ENCODE data around the gene JPH3.

JPH3 gene

GRCh38 chr16:87744750-87745514 lies 142.6 kb downstream of the JPH3 start:
- DNase-seq, result no peak

GRCh38 chr16:87746178-87746577 lies 143.9 kb downstream of the JPH3 start:
- DNase-seq, result no peak

Data from activated naive CD4-positive, alpha-beta T cell treated with Interleukin-2 at 50 U/mL for 16 hours (primary cell).